ENCODE data around the gene MCC. TPM values are rescaled to one million over a fixed set of nuclear protein-coding genes. Genes with fewer than 3 reads are reported as not detected.

The MCC gene
- total and polyA plus RNA-seq, 4 donors = 9.0 to 47.3 (median 14.7) TPM

- Histone ChIP-seq H3K4me1 (ENCODE audit: control insufficient read depth in 4 of 4, insufficient read depth in 4 of 4, low read length in 3 of 4) (no peaks in the 10 kb centered on the region), H3K4me3 (ENCODE audit: low read depth in 1 of 3, low read length in 3 of 3) (no peak overlapping the region), H3K27ac (ENCODE audit: low read depth in 1 of 2, low read length in 2 of 2) (no peak overlapping the region), H3K9me3 (ENCODE audit: control insufficient read depth in 4 of 4, low read length in 3 of 4) (no peaks in the 10 kb centered on the region), H3K36me3 (ENCODE audit: control insufficient read depth in 4 of 4, insufficient read depth in 3 of 4, low read depth in 1 of 4, low read length in 3 of 4) (no peaks in the 10 kb centered on the region), H3K27me3 (ENCODE audit: control insufficient read depth in 4 of 4, insufficient read depth in 4 of 4, low read length in 3 of 4) (no peaks in the 10 kb centered on the region), H3K9ac (ENCODE audit: low read depth in 1 of 2, low read length in 2 of 2) (no peak overlapping the region)
- WGBS = 96% methylated on average over 1 of the region's 1 CpG
- DNase-seq (ENCODE audit: low spot score) = no peak
- no peak for TF ChIP-seq FOXA1 (IDR thresholded peaks at IDR 0.05)
These were observed 140.7 kb downstream of the MCC start for GRCh38 chr5:113347572-113347971.

GRCh38 chr5:113344973-113345940 is 143.0 kb downstream of the MCC start:
- no peak for DNase-seq (ENCODE audit: low spot score)
- no peaks in the 10 kb centered on the region for H3K4me1 ChIP-seq (ENCODE audit: control insufficient read depth in 4 of 4, insufficient read depth in 4 of 4, low read length in 3 of 4)
- 84% methylated on average over 5 of the region's 5 CpGs for WGBS
- no peak overlapping the region for H3K4me3 ChIP-seq (ENCODE audit: low read depth in 1 of 3, low read length in 3 of 3)
- TF ChIP-seq, protein P1, sequence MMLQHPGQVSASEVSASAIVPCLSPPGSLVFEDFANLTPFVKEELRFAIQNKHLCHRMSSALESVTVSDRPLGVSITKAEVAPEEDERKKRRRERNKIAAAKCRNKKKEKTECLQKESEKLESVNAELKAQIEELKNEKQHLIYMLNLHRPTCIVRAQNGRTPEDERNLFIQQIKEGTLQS (IDR thresholded peaks at IDR 0.05) = no peak
- no peak for TF ChIP-seq TAF1 (conservative IDR thresholded peaks at IDR 0.05)
- TF ChIP-seq HNF4G (IDR thresholded peaks at IDR 0.05) = no peak
- no peak for TF ChIP-seq FOXA1 (IDR thresholded peaks at IDR 0.05)
- no peak for TF ChIP-seq YY1 (IDR thresholded peaks at IDR 0.05)
- no peak for TF ChIP-seq NR2F2 (IDR thresholded peaks at IDR 0.05)
- TF ChIP-seq, protein P2, sequence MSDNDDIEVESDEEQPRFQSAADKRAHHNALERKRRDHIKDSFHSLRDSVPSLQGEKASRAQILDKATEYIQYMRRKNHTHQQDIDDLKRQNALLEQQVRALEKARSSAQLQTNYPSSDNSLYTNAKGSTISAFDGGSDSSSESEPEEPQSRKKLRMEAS (IDR thresholded peaks at IDR 0.05) = no peak
- no peaks in the 10 kb centered on the region for H3K9me3 ChIP-seq (ENCODE audit: control insufficient read depth in 4 of 4, low read length in 3 of 4)
- no peak overlapping the region for H3K9ac ChIP-seq (ENCODE audit: low read depth in 1 of 2, low read length in 2 of 2)
- H3K36me3 ChIP-seq (ENCODE audit: control insufficient read depth in 4 of 4, insufficient read depth in 3 of 4, low read depth in 1 of 4, low read length in 3 of 4) = no peaks in the 10 kb centered on the region
- H3K27ac ChIP-seq (ENCODE audit: low read depth in 1 of 2, low read length in 2 of 2) = no peak overlapping the region
- H3K27me3 ChIP-seq (ENCODE audit: control insufficient read depth in 4 of 4, insufficient read depth in 4 of 4, low read length in 3 of 4) = no peaks in the 10 kb centered on the region

DNA sequence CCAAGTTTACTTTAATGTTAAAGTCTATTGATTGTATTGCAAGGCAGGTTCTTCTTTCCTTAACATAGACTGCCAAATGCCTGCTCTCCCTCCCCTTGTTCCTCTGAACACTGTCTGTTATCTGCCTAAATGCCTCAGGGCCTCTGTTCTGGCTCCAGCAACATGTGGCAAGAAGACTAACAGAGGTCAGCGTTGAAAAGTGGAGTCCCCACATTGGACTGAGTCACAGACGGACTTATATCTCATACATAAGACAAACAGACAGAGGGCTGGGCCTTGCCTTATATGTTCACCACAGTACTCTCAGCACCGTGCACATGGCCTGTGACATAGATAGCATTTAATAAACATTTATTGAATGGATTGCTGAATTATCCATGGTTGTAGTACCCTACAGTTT is 144.9 kb downstream of the MCC start:
- Histone ChIP-seq H3K27ac (ENCODE audit: low read depth in 1 of 2, low read length in 2 of 2) (no peak overlapping the region), H3K27me3 (ENCODE audit: control insufficient read depth in 4 of 4, insufficient read depth in 4 of 4, low read length in 3 of 4) (no peaks in the 10 kb centered on the region), H3K4me1 (ENCODE audit: control insufficient read depth in 4 of 4, insufficient read depth in 4 of 4, low read length in 3 of 4) (no peaks in the 10 kb centered on the region), H3K4me3 (ENCODE audit: low read depth in 1 of 3, low read length in 3 of 3) (no peak overlapping the region), H3K9ac (ENCODE audit: low read depth in 1 of 2, low read length in 2 of 2) (no peak overlapping the region), H3K9me3 (ENCODE audit: control insufficient read depth in 4 of 4, low read length in 3 of 4) (no peaks in the 10 kb centered on the region), H3K36me3 (ENCODE audit: control insufficient read depth in 4 of 4, insufficient read depth in 3 of 4, low read depth in 1 of 4, low read length in 3 of 4) (no peaks in the 10 kb centered on the region)
- DNase-seq (ENCODE audit: low spot score) = no peak
- WGBS = 89% methylated on average over 3 of the region's 3 CpGs
- no peak for TF ChIP-seq RAD21 (IDR thresholded peaks at IDR 0.05)

DNA sequence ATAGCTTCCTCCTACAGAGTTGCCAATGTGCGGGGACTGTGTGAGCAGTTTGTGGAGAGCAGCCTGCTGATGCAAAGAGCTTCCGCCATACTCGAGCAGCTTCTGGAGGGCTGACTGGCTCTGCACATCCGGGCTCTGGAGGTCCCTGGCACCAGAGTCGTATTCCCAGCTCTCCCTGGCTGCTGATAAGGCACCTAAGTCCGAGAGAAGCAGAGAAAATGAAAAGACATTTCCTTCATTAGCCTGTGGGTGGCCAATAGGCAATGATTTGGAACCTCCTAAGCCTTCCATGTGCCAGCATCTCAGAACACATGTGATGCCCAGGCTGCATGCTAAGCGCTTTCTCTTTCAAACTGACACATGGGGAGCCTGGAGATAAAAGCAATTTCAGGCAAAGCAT is 147.7 kb downstream of the MCC start:
- TF ChIP-seq, protein P3, sequence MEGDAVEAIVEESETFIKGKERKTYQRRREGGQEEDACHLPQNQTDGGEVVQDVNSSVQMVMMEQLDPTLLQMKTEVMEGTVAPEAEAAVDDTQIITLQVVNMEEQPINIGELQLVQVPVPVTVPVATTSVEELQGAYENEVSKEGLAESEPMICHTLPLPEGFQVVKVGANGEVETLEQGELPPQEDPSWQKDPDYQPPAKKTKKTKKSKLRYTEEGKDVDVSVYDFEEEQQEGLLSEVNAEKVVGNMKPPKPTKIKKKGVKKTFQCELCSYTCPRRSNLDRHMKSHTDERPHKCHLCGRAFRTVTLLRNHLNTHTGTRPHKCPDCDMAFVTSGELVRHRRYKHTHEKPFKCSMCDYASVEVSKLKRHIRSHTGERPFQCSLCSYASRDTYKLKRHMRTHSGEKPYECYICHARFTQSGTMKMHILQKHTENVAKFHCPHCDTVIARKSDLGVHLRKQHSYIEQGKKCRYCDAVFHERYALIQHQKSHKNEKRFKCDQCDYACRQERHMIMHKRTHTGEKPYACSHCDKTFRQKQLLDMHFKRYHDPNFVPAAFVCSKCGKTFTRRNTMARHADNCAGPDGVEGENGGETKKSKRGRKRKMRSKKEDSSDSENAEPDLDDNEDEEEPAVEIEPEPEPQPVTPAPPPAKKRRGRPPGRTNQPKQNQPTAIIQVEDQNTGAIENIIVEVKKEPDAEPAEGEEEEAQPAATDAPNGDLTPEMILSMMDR (IDR thresholded peaks at IDR 0.05; ENCODE audit: low read depth, low read length, missing input control) = no peak
- TF ChIP-seq, protein P4, sequence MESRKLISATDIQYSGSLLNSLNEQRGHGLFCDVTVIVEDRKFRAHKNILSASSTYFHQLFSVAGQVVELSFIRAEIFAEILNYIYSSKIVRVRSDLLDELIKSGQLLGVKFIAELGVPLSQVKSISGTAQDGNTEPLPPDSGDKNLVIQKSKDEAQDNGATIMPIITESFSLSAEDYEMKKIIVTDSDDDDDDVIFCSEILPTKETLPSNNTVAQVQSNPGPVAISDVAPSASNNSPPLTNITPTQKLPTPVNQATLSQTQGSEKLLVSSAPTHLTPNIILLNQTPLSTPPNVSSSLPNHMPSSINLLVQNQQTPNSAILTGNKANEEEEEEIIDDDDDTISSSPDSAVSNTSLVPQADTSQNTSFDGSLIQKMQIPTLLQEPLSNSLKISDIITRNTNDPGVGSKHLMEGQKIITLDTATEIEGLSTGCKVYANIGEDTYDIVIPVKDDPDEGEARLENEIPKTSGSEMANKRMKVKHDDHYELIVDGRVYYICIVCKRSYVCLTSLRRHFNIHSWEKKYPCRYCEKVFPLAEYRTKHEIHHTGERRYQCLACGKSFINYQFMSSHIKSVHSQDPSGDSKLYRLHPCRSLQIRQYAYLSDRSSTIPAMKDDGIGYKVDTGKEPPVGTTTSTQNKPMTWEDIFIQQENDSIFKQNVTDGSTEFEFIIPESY (IDR thresholded peaks at IDR 0.05) = no peak
- peak in 1 of 2 donors; percentile 30 for TF ChIP-seq RAD21 (IDR thresholded peaks at IDR 0.05)
- Histone ChIP-seq H3K9me3 (ENCODE audit: control insufficient read depth in 4 of 4, low read length in 3 of 4) (no peaks in the 10 kb centered on the region), H3K36me3 (ENCODE audit: control insufficient read depth in 4 of 4, insufficient read depth in 3 of 4, low read depth in 1 of 4, low read length in 3 of 4) (no peaks in the 10 kb centered on the region), H3K27me3 (ENCODE audit: control insufficient read depth in 4 of 4, insufficient read depth in 4 of 4, low read length in 3 of 4) (no peaks in the 10 kb centered on the region), H3K27ac (ENCODE audit: low read depth in 1 of 2, low read length in 2 of 2) (no peak overlapping the region), H3K4me1 (ENCODE audit: control insufficient read depth in 4 of 4, insufficient read depth in 4 of 4, low read length in 3 of 4) (no peaks in the 10 kb centered on the region), H3K9ac (ENCODE audit: low read depth in 1 of 2, low read length in 2 of 2) (no peak overlapping the region), H3K4me3 (ENCODE audit: low read depth in 1 of 3, low read length in 3 of 3) (no peak overlapping the region)
- WGBS = 82% methylated on average over 7 of the region's 7 CpGs
- no peak for DNase-seq (ENCODE audit: low spot score)

All from liver (tissue), 9 donors.